Activated CD4-positive, alpha-beta T cell treated with anti-CD3 and anti-CD28 coated beads, Interleukin-2, amount 50 U/mL, for 48 hours (primary cell): ENCODE data around the gene SEC24D.

Experiments used
- DNase-seq, 2 experiments: peaks; one replicate each; pipeline ENCODE4 v3.0.0-alpha.2; 2020

SEC24D gene

GRCh38 chr4:118839221-118839927, 3.4 kb upstream of the SEC24D start:
- no peak for DNase-seq

GRCh38 chr4:118837121-118837507, 1.2 kb upstream of the SEC24D start:
- no peak for DNase-seq

- DNase-seq: peak; percentile 51 to 65
These were observed 585 bp upstream of the SEC24D start for GRCh38 chr4:118836301-118837120.

GRCh38 chr4:118834960-118835569, 861 bp downstream of the SEC24D start:
- DNase-seq: peak; percentile 48 to 64

GRCh38 chr4:118834070-118834469, 1.9 kb downstream of the SEC24D start:
- no peak for DNase-seq

- no peak for DNase-seq
These were observed 2.6 kb downstream of the SEC24D start for GRCh38 chr4:118833192-118833820.

GRCh38 chr4:118829107-118829506, 6.8 kb downstream of the SEC24D start:
- DNase-seq: no peak

- no peak for DNase-seq
These were observed 9.0 kb downstream of the SEC24D start for GRCh38 chr4:118826723-118827444.

- no peak for DNase-seq
These were observed 10.1 kb downstream of the SEC24D start for GRCh38 chr4:118825799-118826198.

- no peak for DNase-seq
These were observed 11.8 kb downstream of the SEC24D start for GRCh38 chr4:118824141-118824540.

GRCh38 chr4:118823471-118823870, 12.5 kb downstream of the SEC24D start:
- no peak for DNase-seq

- no peak for DNase-seq
These were observed 14.2 kb downstream of the SEC24D start for GRCh38 chr4:118821590-118822293.

GRCh38 chr4:118817178-118817930, 18.6 kb downstream of the SEC24D start:
- DNase-seq: no peak

GRCh38 chr4:118816538-118817177, 19.3 kb downstream of the SEC24D start:
- no peak for DNase-seq

GRCh38 chr4:118814891-118815290, 21.0 kb downstream of the SEC24D start:
- no peak for DNase-seq

- DNase-seq: no peak
These were observed 21.9 kb downstream of the SEC24D start for GRCh38 chr4:118814058-118814457.

GRCh38 chr4:118813561-118813960, 22.4 kb downstream of the SEC24D start:
- no peak for DNase-seq

- no peak for DNase-seq
These were observed 24.1 kb downstream of the SEC24D start for GRCh38 chr4:118811832-118812231.

- DNase-seq: no peak
These were observed 24.7 kb downstream of the SEC24D start for GRCh38 chr4:118810991-118811764.

GRCh38 chr4:118807659-118808058, 28.3 kb downstream of the SEC24D start:
- DNase-seq: no peak
